Measurements from ENCODE around the gene FAM114A2. TPM values are rescaled to one million over a fixed set of nuclear protein-coding genes. Genes with fewer than 3 reads are reported as not detected.

Gene FAM114A2
- total and polyA plus RNA-seq, 3 donors from 2014 or later: 36.1 to 82.1 (median 45.5) TPM

GRCh38 chr5:154010660-154011059 is 28.1 kb downstream of the FAM114A2 start:
- no peak for DNase-seq
- H3K27ac ChIP-seq: no peak overlapping the region
- H3K36me3 ChIP-seq (ENCODE audit: low read depth, missing control alignments): no peaks in the 10 kb centered on the region
- no peaks in the 10 kb centered on the region for H3K9me3 ChIP-seq
- intact Hi-C loops (cut with DNase I; ENCODE audit: low total_unique reads): no loop called here
- WGBS, 2 donors: 66 to 69% methylated on average over 3 of the region's 3 CpGs
- no peaks in the 10 kb centered on the region for H3K27me3 ChIP-seq
- TF ChIP-seq, protein P1, sequence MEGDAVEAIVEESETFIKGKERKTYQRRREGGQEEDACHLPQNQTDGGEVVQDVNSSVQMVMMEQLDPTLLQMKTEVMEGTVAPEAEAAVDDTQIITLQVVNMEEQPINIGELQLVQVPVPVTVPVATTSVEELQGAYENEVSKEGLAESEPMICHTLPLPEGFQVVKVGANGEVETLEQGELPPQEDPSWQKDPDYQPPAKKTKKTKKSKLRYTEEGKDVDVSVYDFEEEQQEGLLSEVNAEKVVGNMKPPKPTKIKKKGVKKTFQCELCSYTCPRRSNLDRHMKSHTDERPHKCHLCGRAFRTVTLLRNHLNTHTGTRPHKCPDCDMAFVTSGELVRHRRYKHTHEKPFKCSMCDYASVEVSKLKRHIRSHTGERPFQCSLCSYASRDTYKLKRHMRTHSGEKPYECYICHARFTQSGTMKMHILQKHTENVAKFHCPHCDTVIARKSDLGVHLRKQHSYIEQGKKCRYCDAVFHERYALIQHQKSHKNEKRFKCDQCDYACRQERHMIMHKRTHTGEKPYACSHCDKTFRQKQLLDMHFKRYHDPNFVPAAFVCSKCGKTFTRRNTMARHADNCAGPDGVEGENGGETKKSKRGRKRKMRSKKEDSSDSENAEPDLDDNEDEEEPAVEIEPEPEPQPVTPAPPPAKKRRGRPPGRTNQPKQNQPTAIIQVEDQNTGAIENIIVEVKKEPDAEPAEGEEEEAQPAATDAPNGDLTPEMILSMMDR (IDR thresholded peaks at IDR 0.05): no peak
- TF ChIP-seq POLR2A (IDR thresholded peaks at IDR 0.05): no peak
- H3K4me3 ChIP-seq: no peak overlapping the region
- no peaks in the 10 kb centered on the region for H3K4me1 ChIP-seq

- intact Hi-C loops (cut with DNase I; ENCODE audit: low total_unique reads): no loop called here
- no peak for DNase-seq
- Histone ChIP-seq H3K4me1 (no peaks in the 10 kb centered on the region), H3K4me3 (no peak overlapping the region), H3K27ac (no peak overlapping the region), H3K27me3 (no peaks in the 10 kb centered on the region), H3K9me3 (no peaks in the 10 kb centered on the region), H3K36me3 (ENCODE audit: low read depth, missing control alignments) (no peaks in the 10 kb centered on the region)
- TF ChIP-seq, protein P1 (IDR thresholded peaks at IDR 0.05): no peak
- TF ChIP-seq POLR2A (IDR thresholded peaks at IDR 0.05): no peak
- 74 to 80% methylated on average over 1 of the region's 1 CpG for WGBS, 2 donors
Measured at GRCh38 chr5:154005648-154006047, 33.1 kb downstream of the FAM114A2 start.

DNA sequence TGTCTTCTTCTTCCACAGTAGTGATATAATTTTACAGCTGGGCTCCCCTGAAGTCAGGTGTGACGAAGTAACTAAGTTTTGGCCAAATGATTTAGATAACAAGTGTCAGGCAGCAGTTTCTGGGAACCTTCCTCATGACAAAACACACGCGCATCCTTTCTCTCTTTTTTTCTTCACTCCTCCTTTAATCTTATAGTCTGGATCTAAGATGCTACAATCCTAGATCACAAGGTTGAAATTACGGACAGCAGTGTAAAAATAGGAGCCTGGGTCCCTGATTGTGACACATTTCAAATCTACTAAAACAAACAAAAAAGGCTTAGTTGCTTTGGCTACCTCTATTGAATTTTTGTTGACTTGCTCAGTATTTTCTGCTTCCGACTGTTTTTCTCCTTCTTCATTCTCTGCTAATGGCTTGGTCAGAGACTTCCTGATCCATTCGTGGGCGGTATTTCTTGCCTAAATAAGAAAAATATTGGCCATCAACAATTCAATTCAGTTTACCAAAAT is 36.1 kb downstream of the FAM114A2 start:
- H3K9me3 ChIP-seq: no peaks in the 10 kb centered on the region
- no peaks in the 10 kb centered on the region for H3K4me1 ChIP-seq
- no peak overlapping the region for H3K4me3 ChIP-seq
- no peaks in the 10 kb centered on the region for H3K36me3 ChIP-seq (ENCODE audit: low read depth, missing control alignments)
- H3K27ac ChIP-seq: no peak overlapping the region
- intact Hi-C loops (cut with DNase I; ENCODE audit: low total_unique reads): no loop called here
- WGBS, 2 donors: 81 to 87% methylated on average over 7 of the region's 7 CpGs
- no peak for TF ChIP-seq POLR2A (IDR thresholded peaks at IDR 0.05)
- TF ChIP-seq, protein P1 (IDR thresholded peaks at IDR 0.05): no peak
- DNase-seq: no peak
- no peaks in the 10 kb centered on the region for H3K27me3 ChIP-seq

DNA sequence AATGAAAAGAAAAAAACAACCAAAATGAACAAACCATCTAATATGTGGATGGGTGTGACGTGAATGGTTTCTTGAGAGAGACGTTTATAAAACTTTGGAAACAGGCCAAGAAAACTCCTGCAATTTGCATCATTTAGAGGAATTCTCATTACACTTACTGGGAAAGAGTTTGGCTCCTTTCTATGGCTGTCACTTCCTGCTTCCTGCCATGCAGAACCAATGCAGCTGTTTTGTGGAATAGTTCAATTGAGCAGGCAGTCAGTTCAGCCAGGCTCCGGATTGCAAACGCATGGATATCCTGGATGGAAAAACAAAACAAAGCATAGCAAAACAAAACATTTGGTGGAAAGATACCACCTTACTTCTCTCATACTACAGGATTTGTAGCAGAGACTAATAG is 36.6 kb downstream of the FAM114A2 start:
- no peak for DNase-seq
- Histone ChIP-seq H3K27ac (no peak overlapping the region), H3K36me3 (ENCODE audit: low read depth, missing control alignments) (no peaks in the 10 kb centered on the region), H3K27me3 (no peaks in the 10 kb centered on the region), H3K4me3 (no peak overlapping the region), H3K9me3 (no peaks in the 10 kb centered on the region), H3K4me1 (no peaks in the 10 kb centered on the region)
- WGBS, 2 donors: 62 to 66% methylated on average over 4 of the region's 4 CpGs
- TF ChIP-seq, protein P1 (IDR thresholded peaks at IDR 0.05): no peak
- TF ChIP-seq POLR2A (IDR thresholded peaks at IDR 0.05): no peak
- intact Hi-C loops (cut with DNase I; ENCODE audit: low total_unique reads): no loop called here

GRCh38 chr5:154000703-154001102 is 38.0 kb downstream of the FAM114A2 start:
- no peak overlapping the region for H3K27ac ChIP-seq

More at GRCh38 chr5:154000703-154001102, 38.0 kb downstream of the FAM114A2 start:
- Histone ChIP-seq H3K9me3 (no peaks in the 10 kb centered on the region), H3K36me3 (ENCODE audit: low read depth, missing control alignments) (no peaks in the 10 kb centered on the region), H3K27me3 (no peaks in the 10 kb centered on the region), H3K4me1 (no peaks in the 10 kb centered on the region), H3K4me3 (no peak overlapping the region)
- intact Hi-C loops (cut with DNase I; ENCODE audit: low total_unique reads): no loop called here
- TF ChIP-seq, protein P1 (IDR thresholded peaks at IDR 0.05): no peak
- no peak for TF ChIP-seq POLR2A (IDR thresholded peaks at IDR 0.05)
- DNase-seq: no peak
